GM19025 (cell line): ENCODE results near the gene SLN.
A peak's percentile ranks its signal among the peaks of the same experiment; 100 is the strongest.

ENCODE experiments used
- ATAC-seq: cut with Tn5 transposase; IDR thresholded peaks from one replicate; pipeline ENCODE4 v1.9.1; 2021; ENCODE audit warnings: mild to moderate bottlenecking, low read depth, moderate library complexity; ENCODE audit not compliant: unreplicated experiment

SLN gene

GRCh38 chr11:107688322-107688918 lies 23.4 kb downstream of the SLN start:
- ATAC-seq: no peak

DNA sequence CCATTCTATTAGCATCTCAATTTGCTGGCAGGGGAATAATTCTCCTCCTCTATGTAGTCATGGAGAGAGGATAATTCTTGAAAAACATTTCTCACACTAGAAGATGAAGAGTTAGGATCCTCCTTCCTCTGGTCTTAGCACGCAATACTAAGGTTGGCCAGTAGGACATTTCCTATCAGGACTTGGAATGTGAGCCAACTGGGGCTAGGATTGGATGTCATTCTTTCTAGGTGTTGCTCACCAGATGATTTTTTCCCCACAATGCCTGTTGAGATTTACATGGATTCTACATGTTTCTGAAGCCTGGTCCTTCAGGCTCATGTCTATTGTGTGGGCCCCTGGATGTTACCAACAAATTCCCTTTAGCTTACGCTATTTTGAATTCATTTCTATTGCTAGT lies 28.0 kb downstream of the SLN start:
- ATAC-seq: no peak

GRCh38 chr11:107683061-107683460 lies 28.8 kb downstream of the SLN start:
- ATAC-seq: no peak

DNA sequence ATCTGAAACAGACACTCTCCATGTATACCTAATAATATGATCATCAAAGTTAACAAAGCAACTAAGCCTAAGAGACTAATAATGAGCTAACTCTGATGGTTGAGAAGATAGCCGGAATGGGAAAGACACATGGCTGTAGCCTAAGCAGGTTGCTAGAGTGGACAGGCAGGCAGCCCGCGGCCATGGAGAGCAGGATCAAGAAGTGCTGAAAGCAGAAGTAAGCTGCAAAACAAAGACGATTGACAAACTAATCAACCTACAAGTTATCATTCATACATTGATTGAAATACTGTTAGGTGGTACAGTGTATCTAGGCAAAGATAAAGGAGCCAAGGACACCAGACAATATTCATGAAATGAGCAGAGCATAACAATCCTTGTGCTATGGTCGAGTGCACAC lies 29.3 kb downstream of the SLN start:
- no peak for ATAC-seq

DNA sequence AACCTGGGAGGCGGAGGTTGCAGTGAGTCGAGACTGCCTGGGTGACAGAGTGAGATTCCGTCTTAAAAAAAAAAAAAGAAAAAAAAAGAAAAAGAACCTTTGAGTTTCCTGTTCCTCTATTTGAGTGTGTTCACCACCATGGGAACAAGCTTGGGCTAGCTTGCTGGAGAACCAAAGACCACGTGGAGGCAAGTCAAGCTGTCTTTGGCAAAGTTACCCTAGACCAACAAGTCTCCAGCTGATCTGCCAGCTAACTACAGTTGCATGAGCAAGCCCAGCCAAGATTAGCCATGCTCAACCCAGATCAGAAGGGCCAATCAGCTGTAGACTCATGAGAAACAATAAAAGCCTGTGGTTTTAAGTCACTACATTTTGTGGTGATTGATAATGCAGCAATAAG lies 29.7 kb downstream of the SLN start:
- ATAC-seq: no peak

DNA sequence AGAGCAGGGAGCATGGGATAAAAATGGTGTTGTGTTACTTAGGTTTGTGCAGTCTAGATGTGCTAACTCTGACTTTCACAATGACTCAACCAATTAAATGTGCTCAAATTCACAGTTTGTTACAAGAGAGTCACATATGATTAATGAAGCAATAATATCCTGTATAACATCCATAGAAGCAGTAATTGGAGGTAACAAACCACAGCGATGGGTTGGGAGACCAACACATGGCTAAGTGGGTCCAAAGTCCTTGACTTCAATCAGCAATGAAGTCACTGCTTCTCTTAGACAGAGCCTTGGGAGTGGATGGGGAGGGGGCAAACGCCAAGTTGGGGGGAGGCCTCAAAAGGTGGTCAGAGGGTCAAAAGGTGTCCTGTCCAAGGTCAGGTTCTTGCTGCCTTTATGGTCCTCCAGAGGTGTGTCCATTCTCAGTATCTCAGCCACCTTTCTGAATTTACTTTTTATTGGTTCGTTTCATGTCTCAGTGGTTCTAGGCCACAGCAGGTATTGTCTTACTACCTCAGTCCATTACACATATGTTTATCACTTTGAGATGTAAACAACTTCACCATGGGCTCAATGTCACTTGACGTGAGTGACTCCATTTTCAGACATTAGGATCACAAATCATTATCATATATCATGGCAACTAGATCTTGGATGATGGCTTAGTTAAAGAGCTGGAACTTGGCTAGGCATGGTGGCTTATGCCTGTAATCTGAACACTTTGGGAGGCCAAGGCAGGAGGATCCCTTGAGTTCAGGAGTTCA lies 32.4 kb downstream of the SLN start:
- ATAC-seq: no peak

GRCh38 chr11:107678632-107678971 lies 33.3 kb downstream of the SLN start:
- ATAC-seq: no peak

DNA sequence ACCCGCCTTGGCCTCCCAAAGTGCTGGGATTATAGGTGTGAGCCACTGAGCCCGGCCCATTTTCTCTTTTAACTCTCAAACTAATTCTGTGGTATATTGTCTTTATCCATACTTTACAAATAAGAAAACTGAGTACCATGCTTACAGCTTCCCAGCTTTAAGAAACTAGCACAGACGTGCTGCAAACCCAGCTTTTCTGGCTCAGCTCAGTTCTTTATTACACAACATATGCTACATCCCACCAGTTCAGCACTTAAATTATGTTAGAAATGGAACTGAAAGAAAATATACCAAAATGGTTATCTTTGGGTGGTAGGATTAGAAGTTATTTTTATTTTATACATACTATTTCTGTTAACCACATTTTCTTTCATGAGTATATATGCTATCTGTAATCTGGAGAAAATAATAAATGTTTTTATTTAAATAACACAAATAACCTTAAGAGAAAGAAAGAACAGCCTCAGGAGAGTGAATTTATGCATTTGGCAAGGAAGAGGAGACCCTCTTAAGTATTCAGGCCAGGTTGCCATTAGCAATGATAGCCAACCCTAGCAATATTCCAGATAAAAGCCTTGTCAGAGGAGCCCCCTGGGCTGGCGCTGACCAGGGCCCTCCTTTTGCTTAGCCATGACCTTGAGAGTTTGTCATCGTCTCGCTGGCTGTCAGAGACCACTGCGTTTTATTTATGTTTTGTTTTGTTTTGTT lies 33.8 kb downstream of the SLN start:
- no peak for ATAC-seq

- peak; percentile 31 for ATAC-seq
Observed at GRCh38 chr11:107676336-107677057, 35.4 kb downstream of the SLN start.

- peak; percentile 55 for ATAC-seq
Observed at GRCh38 chr11:107675902-107676301, 36.0 kb downstream of the SLN start.

GRCh38 chr11:107669893-107670601 lies 41.8 kb downstream of the SLN start:
- ATAC-seq: no peak

GRCh38 chr11:107669191-107669740 lies 42.6 kb downstream of the SLN start:
- no peak for ATAC-seq

- no peak for ATAC-seq
Observed at GRCh38 chr11:107666911-107667613, 44.8 kb downstream of the SLN start.

- no peak for ATAC-seq
Observed at GRCh38 chr11:107665018-107665417, 46.8 kb downstream of the SLN start.

GRCh38 chr11:107661656-107662055 lies 50.2 kb downstream of the SLN start:
- no peak for ATAC-seq

- ATAC-seq: no peak
Observed at GRCh38 chr11:107660066-107660465, 51.8 kb downstream of the SLN start.

DNA sequence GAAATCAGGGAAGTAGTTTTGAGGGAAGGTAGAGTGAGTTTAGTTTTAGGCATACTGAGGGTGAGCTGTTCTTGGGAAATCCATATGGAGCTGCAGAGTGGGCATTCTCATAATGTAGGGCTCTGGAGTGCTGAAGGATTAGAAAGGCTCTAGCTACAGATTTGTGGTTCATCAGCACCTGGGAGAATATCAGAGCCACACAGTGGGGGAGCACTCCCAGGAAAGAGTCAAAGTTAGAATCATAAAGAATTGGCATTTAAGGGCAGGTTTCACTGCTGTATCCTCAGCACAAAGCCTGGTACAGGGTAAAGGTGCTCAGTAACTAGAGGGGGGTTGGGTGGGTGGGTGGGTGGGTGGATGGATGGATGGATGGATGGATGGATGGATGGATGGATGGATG lies 52.5 kb downstream of the SLN start:
- no peak for ATAC-seq
